Psoas muscle (tissue), 8 donors: Measurements from ENCODE around the gene DCTN1. TPM values are rescaled to one million over a fixed set of nuclear protein-coding genes. Genes with fewer than 3 reads are reported as not detected.
"Not testable (repeated sequence)": the region's sequence is repeated elsewhere in the genome, so short reads cannot be mapped to it uniquely, and the experiment has no call there.

ENCODE experiments used
- ATAC-seq, 4 donors: fragments of 200-7000 bp; cut with Tn5 transposase; one replicate each; pipeline ENCODE4 v1.9.1; 2020; ENCODE audit warnings: moderate library complexity in 3 of 4, mild to moderate bottlenecking in 2 of 4
- DNase-seq, 2 donors: peaks; one replicate each; pipeline ENCODE4 v3.0.0-alpha.2; 2020
- H3K27ac ChIP-seq: fragments of 200-600 bp; one replicate; pipeline ENCODE4 v1.8.0; 2022
- H3K27me3 ChIP-seq, 3 donors: fragments of 200-600 bp in 1 of 3; one replicate each; pipeline versions ENCODE4 v1.6.1 to v1.8.0; 2013 to 2022; ENCODE audit warnings: low read length in 2 of 3, mild to moderate bottlenecking in 2 of 3, moderate library complexity in 1 of 3; ENCODE audit not compliant: insufficient read depth in 3 of 3
- H3K36me3 ChIP-seq, 2 donors: fragments of 200-600 bp in 1 of 2; one replicate each; pipeline versions ENCODE4 v1.6.1 to v1.8.0; 2013 to 2022; ENCODE audit warnings: low read depth in 1 of 2, mild to moderate bottlenecking in 1 of 2, moderate library complexity in 1 of 2; ENCODE audit not compliant: insufficient read depth in 1 of 2
- H3K4me1 ChIP-seq: fragments of 200-600 bp; one replicate; pipeline ENCODE4 v1.8.0; 2022
- H3K4me3 ChIP-seq: fragments of 200-600 bp; one replicate; pipeline ENCODE4 v1.8.0; 2022; ENCODE audit warnings: mild to moderate bottlenecking
- H3K9me3 ChIP-seq: fragments of 200-600 bp; one replicate; pipeline ENCODE4 v1.8.0; 2022
- WGBS, 3 donors: extraction: QIAGEN DNeasy Blood & Tissue Kit; methylation state at CpG; one replicate each; pipeline versions ENCODE4 v1.1.6 to v1.1.7; 2013; 5-methylcytosine and 5-hydroxymethylcytosine counted together
- intact Hi-C, 2 donors: fragments of 100-400 bp; cut with DNase I; formaldehyde crosslinking; loops; one replicate each; pipeline versions ENCODE4 v1.11.0 to v1.14.2; 2022
- polyA plus RNA-seq, 3 donors: library from polyadenylated mRNA; stranded (reverse); fragments of 200-250 nt; gene quantifications; one replicate each; pipeline ENCODE4 v1.2.3, GENCODE V29; 2013
- total RNA-seq, 4 donors: library from RNA; stranded (reverse); fragmentation: NEBNext Ultra II Directional in 2 of 4; extraction: Animal tissue kit (Norgen Biotek cat#: 25700) in 2 of 4; gene quantifications; one replicate each; pipeline versions ENCODE4 v1.2.1 to v1.2.4, GENCODE V29; 2021 to 2023
- TF ChIP-seq, protein P1 (sequence below): fragments of 200-600 bp; IDR thresholded peaks from one replicate; pipeline ENCODE4 v1.8.0; 2022; ENCODE audit warnings: antibody characterized with exemption
- donor health status: healthy with polysubstance abuse.
- donor health status: DM: no; HTN: no; CAD: no; lungs with moderate emphysema.
- donor health status: Bipolar disorder and iron deficiency.
- donor health status: healthy.
- donor health status: DM: yes; HTN: yes; CAD: no.
- donor health status: DM: no; HTN: no; CAD: no.
- donor health status: DM: no; HTN: no; CAD: no.
- donor health status: DM: yes; HTN: yes; CAD: no.

Gene DCTN1
- total and polyA plus RNA-seq, 7 donors: 45.6 to 131 (median 99.0) TPM

DNA sequence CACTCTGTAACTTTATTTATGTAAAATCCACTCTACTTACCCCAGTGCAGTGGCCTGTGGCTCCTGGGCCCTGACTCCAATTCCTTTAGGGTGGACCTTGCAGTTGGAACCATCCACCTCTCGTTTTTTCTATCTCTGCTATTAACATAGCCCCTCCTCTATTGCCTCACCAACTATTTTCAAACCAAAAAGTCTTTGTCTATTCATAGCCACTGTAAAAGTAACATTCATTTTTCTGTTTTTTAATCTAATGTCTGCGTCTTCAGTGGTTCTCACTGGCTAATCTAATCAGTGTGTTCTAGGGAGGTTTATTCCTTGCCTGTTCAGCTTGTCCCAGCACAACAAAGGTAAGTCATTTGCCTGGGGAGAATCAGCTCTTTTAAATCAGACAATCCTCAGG is 36.8 kb downstream of the DCTN1 start, which contains the start of gene SLC4A5:
SLC4A5 (minus strand) TSS at position 101 of the 400 bp plus-strand sequence. CDS start 28,393 bp downstream, outside the sequence.
- Histone ChIP-seq H3K27ac (no peak within 1 kb of the TSS), H3K4me3 (no peak within 1 kb of the TSS), H3K4me1 (no peaks in the 10 kb centered on the region), H3K27me3 (no peaks in the 10 kb centered on the region), H3K9me3 (no peaks in the 10 kb centered on the region), H3K36me3 (peaks cover 0 to under 1% of the 10 kb centered on the region in 2 donors)
- no peak for ATAC-seq
- intact Hi-C loops: no loop called here
- no peak for DNase-seq
- TF ChIP-seq, protein P1, sequence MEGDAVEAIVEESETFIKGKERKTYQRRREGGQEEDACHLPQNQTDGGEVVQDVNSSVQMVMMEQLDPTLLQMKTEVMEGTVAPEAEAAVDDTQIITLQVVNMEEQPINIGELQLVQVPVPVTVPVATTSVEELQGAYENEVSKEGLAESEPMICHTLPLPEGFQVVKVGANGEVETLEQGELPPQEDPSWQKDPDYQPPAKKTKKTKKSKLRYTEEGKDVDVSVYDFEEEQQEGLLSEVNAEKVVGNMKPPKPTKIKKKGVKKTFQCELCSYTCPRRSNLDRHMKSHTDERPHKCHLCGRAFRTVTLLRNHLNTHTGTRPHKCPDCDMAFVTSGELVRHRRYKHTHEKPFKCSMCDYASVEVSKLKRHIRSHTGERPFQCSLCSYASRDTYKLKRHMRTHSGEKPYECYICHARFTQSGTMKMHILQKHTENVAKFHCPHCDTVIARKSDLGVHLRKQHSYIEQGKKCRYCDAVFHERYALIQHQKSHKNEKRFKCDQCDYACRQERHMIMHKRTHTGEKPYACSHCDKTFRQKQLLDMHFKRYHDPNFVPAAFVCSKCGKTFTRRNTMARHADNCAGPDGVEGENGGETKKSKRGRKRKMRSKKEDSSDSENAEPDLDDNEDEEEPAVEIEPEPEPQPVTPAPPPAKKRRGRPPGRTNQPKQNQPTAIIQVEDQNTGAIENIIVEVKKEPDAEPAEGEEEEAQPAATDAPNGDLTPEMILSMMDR: no peak
- WGBS, 3 donors: 76 to 78% (median 78%) methylated on average over 2 of the region's 2 CpGs

DNA sequence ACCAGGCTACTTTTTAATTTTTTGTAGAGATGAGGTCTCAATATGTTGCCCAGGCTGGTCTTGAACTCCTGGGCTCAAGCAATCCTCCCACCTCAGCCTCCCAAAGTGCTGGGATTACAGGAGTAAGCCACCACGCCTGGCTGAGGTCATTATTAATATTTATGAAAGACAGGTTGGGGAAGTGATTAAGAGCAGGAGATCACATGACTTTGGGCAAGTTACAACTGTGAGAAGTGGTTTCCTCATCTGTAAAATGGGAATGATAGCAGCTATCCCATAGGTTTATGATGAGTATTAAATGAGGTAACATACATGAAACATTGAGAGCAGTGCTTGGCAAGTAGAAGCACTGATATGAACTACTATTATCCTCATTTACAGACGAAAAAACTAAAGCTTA is 43.9 kb downstream of the DCTN1 start:
- not testable (repeated sequence) for DNase-seq, H3K27me3 ChIP-seq, H3K9me3 ChIP-seq, H3K4me3 ChIP-seq, H3K27ac ChIP-seq, H3K4me1 ChIP-seq, ATAC-seq
- 73 to 88% (median 76%) methylated on average over 2 of the region's 2 CpGs for WGBS, 3 donors
- intact Hi-C loops: loop anchor here in 1 of 2 donors (10.0 kb wide), 1 partner anchor 511 kb away; the partner anchor contains the start of gene STAMBP
- peaks cover 0 to 12% of the 10 kb centered on the region in 2 donors for H3K36me3 ChIP-seq

DNA sequence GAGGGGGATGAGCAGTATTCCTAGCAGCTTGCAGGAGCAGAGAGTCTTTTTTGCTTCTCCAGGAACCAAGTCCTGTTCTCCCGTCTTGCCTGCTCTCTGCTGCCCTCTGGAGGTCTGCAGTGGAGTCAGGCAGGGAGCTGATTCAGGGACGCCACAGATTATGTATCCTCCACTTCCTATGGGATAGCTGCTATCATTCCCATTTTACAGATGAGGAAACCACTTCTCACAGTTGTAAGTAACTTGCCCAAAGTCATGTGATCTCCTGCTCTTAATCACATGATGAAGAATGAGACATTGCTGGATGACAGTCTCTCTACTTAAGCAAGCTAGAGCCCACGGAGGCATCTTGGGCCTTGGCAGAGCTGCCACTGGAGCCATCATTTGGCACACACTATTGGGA is 45.2 kb downstream of the DCTN1 start:
- Histone ChIP-seq H3K27ac (no peak overlapping the region), H3K4me3 (no peak overlapping the region), H3K36me3 (peaks cover 1 to 12% of the 10 kb centered on the region in 2 donors), H3K4me1 (no peaks in the 10 kb centered on the region), H3K9me3 (no peaks in the 10 kb centered on the region), H3K27me3 (no peaks in the 10 kb centered on the region)
- DNase-seq (peak; percentile 75 to 84), ATAC-seq (peak; percentile 85 to 89 (median 87))
- WGBS, 3 donors: 35 to 41% (median 35%) methylated on average over 3 of the region's 3 CpGs
- intact Hi-C loops: loop anchor here (1.0 to 10.0 kb wide), 2 partner anchors 510 to 512 kb away; partner anchors contain the start of gene STAMBP (in 1 of the 2)
- TF ChIP-seq, protein P1: peak; percentile 95

DNA sequence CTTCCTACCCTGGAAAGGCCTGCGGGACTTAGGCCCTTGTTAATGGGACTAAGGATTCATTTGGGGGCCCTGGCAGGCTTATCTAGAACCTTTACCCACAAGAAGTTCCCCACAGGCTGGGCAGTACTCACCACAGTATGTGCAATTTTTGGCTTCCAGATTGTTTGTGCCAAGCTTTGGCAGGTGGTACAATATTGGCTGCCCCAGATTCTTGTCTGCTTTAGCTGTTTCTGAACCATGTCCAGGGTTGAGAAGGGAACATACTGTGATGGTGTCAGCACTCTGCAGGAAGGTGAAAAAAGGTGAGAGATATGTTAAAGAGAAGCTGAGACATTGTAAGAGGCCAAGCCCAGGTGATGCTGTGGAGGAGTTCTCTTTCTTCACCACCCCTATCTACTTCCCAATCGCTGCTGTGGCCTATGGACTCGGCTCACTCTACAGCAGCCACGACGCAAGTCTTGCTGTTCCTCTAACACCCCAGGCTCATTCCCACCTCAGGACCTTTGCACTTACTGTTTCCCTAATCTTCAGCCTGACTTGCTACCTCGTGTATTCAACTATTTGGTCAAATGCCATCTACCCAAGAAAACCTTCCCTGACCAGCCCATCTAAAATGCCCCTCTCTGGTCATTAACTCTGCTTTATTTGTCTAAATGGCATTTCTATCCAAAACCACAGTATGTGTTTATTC is 46.1 kb downstream of the DCTN1 start:
- no peak for ATAC-seq
- TF ChIP-seq, protein P1: no peak
- WGBS, 3 donors: 92 to 93% (median 93%) methylated on average over 6 of the region's 6 CpGs
- peaks cover 3 to 12% of the 10 kb centered on the region in 2 donors for H3K36me3 ChIP-seq
- H3K9me3 ChIP-seq: no peaks in the 10 kb centered on the region
- no peaks in the 10 kb centered on the region for H3K27me3 ChIP-seq
- DNase-seq: no peak
- H3K4me1 ChIP-seq: no peaks in the 10 kb centered on the region
- intact Hi-C loops: loop anchor here (2.0 to 10.0 kb wide), 2 partner anchors 83 to 509 kb away; partner anchors contain the start of gene STAMBP (in 1 of the 2)
- H3K4me3 ChIP-seq: no peak overlapping the region
- no peak overlapping the region for H3K27ac ChIP-seq

DNA sequence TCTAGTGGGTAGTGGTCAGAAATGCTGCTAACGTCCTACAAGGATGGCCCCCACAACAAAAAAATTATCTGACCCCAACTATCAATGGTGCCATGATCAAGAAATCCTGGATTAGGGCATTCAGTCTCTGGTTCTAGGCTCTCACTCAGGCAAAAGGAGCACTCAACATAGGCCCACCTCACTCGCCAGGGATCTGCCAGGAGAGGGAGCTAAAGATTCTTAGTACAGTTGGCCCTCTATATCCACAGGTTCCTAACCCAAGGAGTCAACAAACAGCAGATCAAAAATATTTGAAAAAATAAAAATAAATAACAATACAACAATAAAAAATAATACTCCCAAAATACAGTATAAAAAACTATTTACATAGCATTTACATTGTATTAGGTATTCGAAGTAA is 46.9 kb downstream of the DCTN1 start:
- ATAC-seq: no peak
- no peaks in the 10 kb centered on the region for H3K27me3 ChIP-seq
- 58 to 80% (median 72%) methylated on average over 3 of the region's 3 CpGs for WGBS, 3 donors
- peaks cover 3 to 15% of the 10 kb centered on the region in 2 donors for H3K36me3 ChIP-seq
- no peaks in the 10 kb centered on the region for H3K4me1 ChIP-seq
- intact Hi-C loops: loop anchor here (2.0 to 10.0 kb wide), 2 partner anchors 82 to 508 kb away; partner anchors contain the start of gene STAMBP (in 1 of the 2)
- H3K9me3 ChIP-seq: no peaks in the 10 kb centered on the region
- TF ChIP-seq, protein P1: no peak
- no peak for DNase-seq
- no peak overlapping the region for H3K4me3 ChIP-seq
- no peak overlapping the region for H3K27ac ChIP-seq
